GM19372 (cell line): ENCODE data around the gene HSBP1L1.

Experiments used
- ATAC-seq: cut with Tn5 transposase; IDR thresholded peaks from one replicate; pipeline ENCODE4 v1.9.1; 2021; ENCODE audit warnings: mild to moderate bottlenecking, low read depth, moderate library complexity; ENCODE audit not compliant: unreplicated experiment

The HSBP1L1 gene

GRCh38 chr18:79944126-79944731 lies 20.2 kb upstream of the HSBP1L1 start:
- no peak for ATAC-seq

GRCh38 chr18:79944746-79945117 lies 19.7 kb upstream of the HSBP1L1 start:
- no peak for ATAC-seq

- no peak for ATAC-seq
These were observed 19.1 kb upstream of the HSBP1L1 start for GRCh38 chr18:79945118-79946042.

GRCh38 chr18:79947054-79947755 lies 17.2 kb upstream of the HSBP1L1 start:
- ATAC-seq, result no peak

- ATAC-seq, result no peak
These were observed 16.4 kb upstream of the HSBP1L1 start for GRCh38 chr18:79947881-79948610.

GRCh38 chr18:79948719-79949411 lies 15.6 kb upstream of the HSBP1L1 start:
- no peak for ATAC-seq

- no peak for ATAC-seq
These were observed 14.6 kb upstream of the HSBP1L1 start for GRCh38 chr18:79949697-79950487.

GRCh38 chr18:79950515-79951341 lies 13.7 kb upstream of the HSBP1L1 start:
- ATAC-seq, result peak; percentile 32

- ATAC-seq, result peak; percentile 77
These were observed 12.6 kb upstream of the HSBP1L1 start, which contains the start of gene SLC66A2 for GRCh38 chr18:79951545-79952455. Gene SLC66A2 (minus strand): TSS chr18:79951653. CDS start chr18:79950926, 727 bp downstream.

- ATAC-seq, result no peak
These were observed 11.9 kb upstream of the HSBP1L1 start for GRCh38 chr18:79952456-79952995.

GRCh38 chr18:79952996-79953559 lies 11.4 kb upstream of the HSBP1L1 start:
- ATAC-seq, result no peak

GRCh38 chr18:79953971-79954651 lies 10.3 kb upstream of the HSBP1L1 start:
- no peak for ATAC-seq

- no peak for ATAC-seq
These were observed 9.7 kb upstream of the HSBP1L1 start for GRCh38 chr18:79954791-79955190.

GRCh38 chr18:79955302-79956075 lies 9.0 kb upstream of the HSBP1L1 start:
- no peak for ATAC-seq

GRCh38 chr18:79956276-79956675 lies 8.2 kb upstream of the HSBP1L1 start:
- no peak for ATAC-seq
